Neural crest cell (in vitro differentiated cells): ENCODE data around the gene CDC42. TPM values are rescaled to one million over a fixed set of nuclear protein-coding genes. Genes with fewer than 3 reads are reported as not detected.

Experiments used
- DNase-seq: peaks from one replicate; pipeline ENCODE4 v3.0.0; 2021; ENCODE audit warnings: low read depth, mixed read lengths, low spot score
- H3K27ac Mint-ChIP-seq: one replicate; pipeline ENCODE4 v1.8.0; 2021; ENCODE audit warnings: mild to moderate bottlenecking, mixed read lengths; ENCODE audit not compliant: unreplicated experiment
- H3K27me3 Mint-ChIP-seq: 2 replicates; pipeline ENCODE4 v1.8.0; 2021; ENCODE audit warnings: low read depth, mild to moderate bottlenecking, mixed read lengths
- H3K36me3 Mint-ChIP-seq: 2 replicates; pipeline ENCODE4 v1.8.0; 2021; ENCODE audit warnings: low read depth, mild to moderate bottlenecking, mixed read lengths
- H3K4me1 Mint-ChIP-seq: 2 replicates; pipeline ENCODE4 v1.8.0; 2021; ENCODE audit warnings: mixed read lengths
- H3K4me3 Mint-ChIP-seq: one replicate; pipeline ENCODE4 v1.8.0; 2021; ENCODE audit warnings: mild to moderate bottlenecking, mixed read lengths
- H3K9me3 Mint-ChIP-seq: 2 replicates; pipeline ENCODE4 v1.8.0; 2021; ENCODE audit warnings: mixed read lengths
- CTCF ChIP-seq: fragments of 200-600 bp; sonication (generic); conservative IDR thresholded peaks from 2 replicates; pipeline ENCODE4 v1.5.0; 2021; ENCODE audit warnings: antibody characterized with exemption, mild to moderate bottlenecking
- total RNA-seq: library from RNA; stranded (reverse); gene quantifications from 2 replicates; pipeline ENCODE4 v1.2.1, GENCODE V29; 2021

Gene CDC42
- total RNA-seq, 1 donor from 2014 or later: 198 TPM

- no peak for TF ChIP-seq CTCF
- no peaks in the 10 kb centered on the region for H3K9me3 Mint-ChIP-seq
- no peak overlapping the region for H3K4me3 Mint-ChIP-seq
- DNase-seq: no peak
- no peak overlapping the region for H3K27ac Mint-ChIP-seq
- H3K4me1 Mint-ChIP-seq: no peaks in the 10 kb centered on the region
- no peaks in the 10 kb centered on the region for H3K36me3 Mint-ChIP-seq
- peaks cover 12% of the 10 kb centered on the region for H3K27me3 Mint-ChIP-seq
Observed at GRCh38 chr1:22131062-22131461, 78.6 kb downstream of the CDC42 start.

- peak; percentile 98 for TF ChIP-seq CTCF
- Mint-ChIP-seq H3K4me1 (no peaks in the 10 kb centered on the region), H3K27me3 (peaks cover 13% of the 10 kb centered on the region), H3K36me3 (no peaks in the 10 kb centered on the region), H3K4me3 (no peak overlapping the region), H3K27ac (no peak overlapping the region), H3K9me3 (no peaks in the 10 kb centered on the region)
- DNase-seq: peak; percentile 68
Observed at GRCh38 chr1:22131875-22132486, 79.5 kb downstream of the CDC42 start.

GRCh38 chr1:22132517-22133235 lies 80.2 kb downstream of the CDC42 start:
- H3K27ac Mint-ChIP-seq: no peak overlapping the region
- H3K9me3 Mint-ChIP-seq: no peaks in the 10 kb centered on the region
- no peak for DNase-seq
- no peaks in the 10 kb centered on the region for H3K4me1 Mint-ChIP-seq
- H3K36me3 Mint-ChIP-seq: no peaks in the 10 kb centered on the region
- TF ChIP-seq CTCF: no peak
- H3K4me3 Mint-ChIP-seq: no peak overlapping the region
- H3K27me3 Mint-ChIP-seq: peaks cover 19% of the 10 kb centered on the region

- Mint-ChIP-seq H3K36me3 (no peaks in the 10 kb centered on the region), H3K27ac (no peak overlapping the region), H3K9me3 (no peaks in the 10 kb centered on the region), H3K27me3 (peaks cover 26% of the 10 kb centered on the region), H3K4me3 (no peak overlapping the region), H3K4me1 (no peaks in the 10 kb centered on the region)
- TF ChIP-seq CTCF: no peak
- DNase-seq: no peak
Observed at GRCh38 chr1:22133247-22133930, 80.9 kb downstream of the CDC42 start.

GRCh38 chr1:22133931-22134324 lies 81.4 kb downstream of the CDC42 start:
- Mint-ChIP-seq H3K36me3 (no peaks in the 10 kb centered on the region), H3K27me3 (peaks cover 30% of the 10 kb centered on the region), H3K27ac (no peak overlapping the region), H3K4me3 (no peak overlapping the region), H3K9me3 (no peaks in the 10 kb centered on the region), H3K4me1 (no peaks in the 10 kb centered on the region)
- TF ChIP-seq CTCF: no peak
- DNase-seq: no peak
